Gastroesophageal sphincter (tissue), 3 donors: ENCODE results near the gene PRRC2A.

Source experiments
- EP300 ChIP-seq: sonication (generic); formaldehyde crosslinking; IDR thresholded peaks from one replicate; pipeline ENCODE4 v1.6.1; 2017; ENCODE audit warnings: antibody characterized with exemption, mild to moderate bottlenecking
- POLR2A ChIP-seq, 2 donors: fragments of 450-650 bp; IDR thresholded peaks; one replicate each; pipeline ENCODE4 v1.6.1; 2017; ENCODE audit warnings: antibody characterized with exemption in 2 of 2, mild to moderate bottlenecking in 2 of 2, moderate library complexity in 1 of 2
- TF ChIP-seq, protein P1 (sequence below), 4 experiments: fragments of 200-600 bp in 2 of 4; fragments of 450-650 bp in 2 of 4; sonication (generic) in 1 of 4; IDR thresholded peaks; one replicate each; pipeline ENCODE4 v1.5.1; 2017 to 2019; ENCODE audit warnings: antibody characterized with exemption in 4 of 4, mild to moderate bottlenecking in 2 of 4, moderate library complexity in 2 of 4

GRCh38 chr6:31634969-31635575, 14.6 kb downstream of the PRRC2A start:
- TF ChIP-seq, protein P1, sequence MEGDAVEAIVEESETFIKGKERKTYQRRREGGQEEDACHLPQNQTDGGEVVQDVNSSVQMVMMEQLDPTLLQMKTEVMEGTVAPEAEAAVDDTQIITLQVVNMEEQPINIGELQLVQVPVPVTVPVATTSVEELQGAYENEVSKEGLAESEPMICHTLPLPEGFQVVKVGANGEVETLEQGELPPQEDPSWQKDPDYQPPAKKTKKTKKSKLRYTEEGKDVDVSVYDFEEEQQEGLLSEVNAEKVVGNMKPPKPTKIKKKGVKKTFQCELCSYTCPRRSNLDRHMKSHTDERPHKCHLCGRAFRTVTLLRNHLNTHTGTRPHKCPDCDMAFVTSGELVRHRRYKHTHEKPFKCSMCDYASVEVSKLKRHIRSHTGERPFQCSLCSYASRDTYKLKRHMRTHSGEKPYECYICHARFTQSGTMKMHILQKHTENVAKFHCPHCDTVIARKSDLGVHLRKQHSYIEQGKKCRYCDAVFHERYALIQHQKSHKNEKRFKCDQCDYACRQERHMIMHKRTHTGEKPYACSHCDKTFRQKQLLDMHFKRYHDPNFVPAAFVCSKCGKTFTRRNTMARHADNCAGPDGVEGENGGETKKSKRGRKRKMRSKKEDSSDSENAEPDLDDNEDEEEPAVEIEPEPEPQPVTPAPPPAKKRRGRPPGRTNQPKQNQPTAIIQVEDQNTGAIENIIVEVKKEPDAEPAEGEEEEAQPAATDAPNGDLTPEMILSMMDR (IDR thresholded peaks at IDR 0.05) = no peak
- TF ChIP-seq POLR2A (IDR thresholded peaks at IDR 0.05) = no peak
- TF ChIP-seq EP300 = no peak
